Measurements from ENCODE around the gene ZNF440. TPM values are rescaled to one million over a fixed set of nuclear protein-coding genes. Genes with fewer than 3 reads are reported as not detected.
A peak's percentile ranks its signal among the peaks of the same experiment; 100 is the strongest.

ZNF440 gene
- polyA plus RNA-seq, 2 of the 4 experiments (the other 2 are of a cell fraction) = 0.03 TPM; not detected in 1

DNA sequence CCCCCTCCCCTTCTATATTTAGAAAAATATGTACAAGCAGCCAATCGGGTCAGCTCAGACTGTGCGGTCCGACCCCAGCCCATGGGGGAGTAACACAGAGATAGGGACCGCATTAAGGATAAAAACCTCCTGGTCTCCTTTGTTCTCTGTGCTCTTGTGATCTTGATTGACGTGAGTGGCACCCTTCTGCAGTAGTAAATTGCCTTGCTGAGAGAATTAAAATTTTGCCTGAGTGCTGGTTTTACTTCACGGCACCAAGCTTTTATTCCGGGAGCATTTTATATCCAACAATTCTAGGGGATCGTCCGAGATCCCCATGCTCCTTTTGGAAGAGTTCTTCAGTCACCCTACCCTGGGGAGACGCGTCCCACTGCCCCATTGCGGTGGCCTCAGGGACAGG is 66.5 kb downstream of the ZNF440 start:
- ATAC-seq (no peak), DNase-seq (ENCODE audit: low read depth in 1 of 2, low spot score in 1 of 2) (no peak), FAIRE-seq (no peak)
- no peak for TF ChIP-seq BHLHE40 (IDR thresholded peaks at IDR 0.05; ENCODE audit: low read depth, low read length)
- TF ChIP-seq ZSCAN20 (CRISPR knock-in tag; IDR thresholded peaks at IDR 0.05) = no peak
- TF ChIP-seq POLR2A (IDR thresholded peaks at IDR 0.05; ENCODE audit: low read length) = no peak
- TF ChIP-seq, protein P1, sequence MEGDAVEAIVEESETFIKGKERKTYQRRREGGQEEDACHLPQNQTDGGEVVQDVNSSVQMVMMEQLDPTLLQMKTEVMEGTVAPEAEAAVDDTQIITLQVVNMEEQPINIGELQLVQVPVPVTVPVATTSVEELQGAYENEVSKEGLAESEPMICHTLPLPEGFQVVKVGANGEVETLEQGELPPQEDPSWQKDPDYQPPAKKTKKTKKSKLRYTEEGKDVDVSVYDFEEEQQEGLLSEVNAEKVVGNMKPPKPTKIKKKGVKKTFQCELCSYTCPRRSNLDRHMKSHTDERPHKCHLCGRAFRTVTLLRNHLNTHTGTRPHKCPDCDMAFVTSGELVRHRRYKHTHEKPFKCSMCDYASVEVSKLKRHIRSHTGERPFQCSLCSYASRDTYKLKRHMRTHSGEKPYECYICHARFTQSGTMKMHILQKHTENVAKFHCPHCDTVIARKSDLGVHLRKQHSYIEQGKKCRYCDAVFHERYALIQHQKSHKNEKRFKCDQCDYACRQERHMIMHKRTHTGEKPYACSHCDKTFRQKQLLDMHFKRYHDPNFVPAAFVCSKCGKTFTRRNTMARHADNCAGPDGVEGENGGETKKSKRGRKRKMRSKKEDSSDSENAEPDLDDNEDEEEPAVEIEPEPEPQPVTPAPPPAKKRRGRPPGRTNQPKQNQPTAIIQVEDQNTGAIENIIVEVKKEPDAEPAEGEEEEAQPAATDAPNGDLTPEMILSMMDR (IDR thresholded peaks at IDR 0.05) = no peak
- no peak for TF ChIP-seq JUNB (IDR thresholded peaks at IDR 0.05)
- TF ChIP-seq REST (IDR thresholded peaks at IDR 0.05) = no peak
- no peak for TF ChIP-seq KDM1A (IDR thresholded peaks at IDR 0.05; ENCODE audit: low read depth)
- no peak for TF ChIP-seq EHMT2 (IDR thresholded peaks at IDR 0.05; ENCODE audit: low read depth)
- TF ChIP-seq NFE2L2 (conservative IDR thresholded peaks at IDR 0.05; ENCODE audit: low read length) = no peak
- TF ChIP-seq CBX2 (IDR thresholded peaks at IDR 0.05; ENCODE audit: borderline replicate concordance, low read depth) = no peak
- TF ChIP-seq KDM5A (IDR thresholded peaks at IDR 0.05) = no peak
- no peak for TF ChIP-seq CEBPB (IDR thresholded peaks at IDR 0.05)
- no peak for TF ChIP-seq JUN (IDR thresholded peaks at IDR 0.05)
- TF ChIP-seq FOSB (CRISPR knock-in tag; IDR thresholded peaks at IDR 0.05) = no peak
- TF ChIP-seq ATOH8 (CRISPR knock-in tag; IDR thresholded peaks at IDR 0.05; ENCODE audit: low read depth) = no peak
- TF ChIP-seq FOSL2 (IDR thresholded peaks at IDR 0.05) = no peak
- no peak for TF ChIP-seq FOSL2 (CRISPR knock-in tag; IDR thresholded peaks at IDR 0.05)
- TF ChIP-seq HOXB13 (CRISPR knock-in tag; IDR thresholded peaks at IDR 0.05; ENCODE audit: low read depth) = no peak
- TF ChIP-seq EP300 (IDR thresholded peaks at IDR 0.05) = no peak
- CTCF ChIA-PET = no interaction called here
- WGBS (ENCODE audit: missing lambda C conversion rate) = 41% methylated on average over 7 of the region's 12 CpGs
- POLR2A ChIA-PET = no interaction called here
- Histone ChIP-seq H3K27ac (no peak overlapping the region), H3K4me3 (no peak overlapping the region), H3K4me2 (no peak overlapping the region), H3K9me3 (peaks cover 3% of the 10 kb centered on the region; the same call in 1 of the 3 replicates), H3K4me1 (no peaks in the 10 kb centered on the region)

- H3K4me3 ChIP-seq = no peak overlapping the region
- peaks cover 3% of the 10 kb centered on the region; the same call in 1 of the 3 replicates for H3K9me3 ChIP-seq
- ChIA-PET POLR2A (no interaction called here), CTCF (no interaction called here)
- DNase-seq (ENCODE audit: low read depth in 1 of 2, low spot score in 1 of 2) = peak in 1 of 2 experiments; percentile 12
- no peak for TF ChIP-seq NR3C1 (IDR thresholded peaks at IDR 0.05)
- TF ChIP-seq KDM5A (IDR thresholded peaks at IDR 0.05) = no peak
- TF ChIP-seq CBX2 (IDR thresholded peaks at IDR 0.05; ENCODE audit: borderline replicate concordance, low read depth) = no peak
- TF ChIP-seq, protein P2, sequence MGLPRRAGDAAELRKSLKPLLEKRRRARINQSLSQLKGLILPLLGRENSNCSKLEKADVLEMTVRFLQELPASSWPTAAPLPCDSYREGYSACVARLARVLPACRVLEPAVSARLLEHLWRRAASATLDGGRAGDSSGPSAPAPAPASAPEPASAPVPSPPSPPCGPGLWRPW (IDR thresholded peaks at IDR 0.05) = no peak
- TF ChIP-seq PHF8 (IDR thresholded peaks at IDR 0.05; ENCODE audit: borderline replicate concordance, low read depth) = no peak
- peak in 1 of 2 experiments; percentile 32; a peak in 2 of 5 replicates for TF ChIP-seq RAD21 (conservative IDR thresholded peaks at IDR 0.05 in 1 of 2, IDR thresholded peaks at IDR 0.05 in 1 of 2)
- no peak overlapping the region for H3K4me2 ChIP-seq
- no peak overlapping the region for H3K27ac ChIP-seq
- no peak for ATAC-seq
- 12% methylated on average over 10 of the region's 10 CpGs for WGBS (ENCODE audit: missing lambda C conversion rate)
- no peaks in the 10 kb centered on the region for H3K4me1 ChIP-seq
- FAIRE-seq = no peak
Observed at GRCh38 chr19:11881151-11881800, 67.2 kb downstream of the ZNF440 start.
